ENCODE data around the gene MAGI1. TPM values are rescaled to one million over a fixed set of nuclear protein-coding genes. Genes with fewer than 3 reads are reported as not detected.
"Not testable (repeated sequence)": the region's sequence is repeated elsewhere in the genome, so short reads cannot be mapped to it uniquely, and the experiment has no call there.

MAGI1 gene
- total RNA-seq, 1 donor from 2014 or later, result 0.49 TPM

DNA sequence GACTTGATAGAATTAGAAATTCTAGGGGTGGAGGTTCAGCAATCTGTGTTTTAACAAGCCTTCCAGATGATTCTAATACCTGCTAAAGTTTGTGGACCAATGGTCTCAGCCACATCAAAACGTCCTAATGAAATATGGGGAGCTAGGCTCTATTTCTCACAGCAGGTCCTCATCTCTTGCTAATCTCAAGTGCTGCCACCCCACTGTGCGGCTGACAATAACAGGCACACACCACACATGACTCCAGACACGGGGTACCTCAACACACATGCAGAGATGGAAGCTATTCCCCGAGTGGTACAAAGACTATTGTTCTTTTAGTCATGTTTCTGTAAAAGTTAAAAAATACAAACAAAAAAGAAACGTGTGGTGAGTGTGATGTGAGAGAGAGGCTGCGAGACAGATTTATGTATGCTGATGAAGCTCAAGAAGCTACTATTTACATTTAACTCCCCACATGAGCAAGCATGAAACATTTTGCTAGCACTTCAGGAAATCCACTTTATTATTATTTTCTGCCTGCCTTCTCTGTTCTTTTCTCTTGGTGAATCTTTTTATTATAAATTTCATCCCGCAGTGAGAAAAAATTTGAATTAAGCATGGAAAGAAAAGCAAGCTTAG lies 405.6 kb downstream of the MAGI1 start:
- intact Hi-C loops (cut with micrococcal nuclease), result no loop called here

DNA sequence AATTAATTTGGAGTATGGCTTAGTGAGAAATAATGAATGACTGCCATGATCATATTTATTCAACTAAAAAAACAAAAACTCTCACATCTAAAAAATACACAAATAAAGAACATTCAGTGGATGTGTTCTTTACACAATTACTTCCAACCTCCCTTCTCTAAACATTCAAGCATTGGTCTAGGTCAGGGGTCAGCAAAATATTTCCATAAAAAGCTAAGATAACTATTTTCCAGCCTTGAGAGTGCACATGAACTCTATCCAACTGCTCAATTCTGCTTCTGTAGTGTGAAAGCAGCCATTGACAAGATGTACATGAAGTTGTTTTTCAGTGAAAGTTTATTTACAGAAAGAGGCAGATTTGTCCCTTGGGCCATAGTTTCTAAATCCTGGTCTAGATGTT lies 406.3 kb downstream of the MAGI1 start:
- intact Hi-C loops (cut with micrococcal nuclease), result no loop called here

DNA sequence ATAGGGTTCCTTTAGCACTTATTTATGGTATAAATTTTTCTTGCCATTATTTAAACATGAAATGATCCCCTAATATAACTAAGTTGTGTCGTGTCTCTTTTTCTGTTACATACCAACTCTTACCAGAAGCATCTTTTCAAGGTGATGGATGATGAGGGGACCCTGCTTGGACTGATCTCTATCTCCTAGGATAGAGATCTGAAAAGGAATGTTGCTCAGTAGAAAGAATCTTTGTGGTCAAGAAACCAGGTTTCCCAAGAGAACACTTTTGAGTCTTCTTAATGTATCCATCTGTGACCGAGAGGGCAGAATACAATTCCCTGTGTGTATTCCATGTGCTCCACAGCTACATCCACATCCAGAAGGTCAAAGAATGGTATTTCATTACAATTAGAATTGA lies 409.7 kb downstream of the MAGI1 start:
- intact Hi-C loops (cut with micrococcal nuclease), result no loop called here

DNA sequence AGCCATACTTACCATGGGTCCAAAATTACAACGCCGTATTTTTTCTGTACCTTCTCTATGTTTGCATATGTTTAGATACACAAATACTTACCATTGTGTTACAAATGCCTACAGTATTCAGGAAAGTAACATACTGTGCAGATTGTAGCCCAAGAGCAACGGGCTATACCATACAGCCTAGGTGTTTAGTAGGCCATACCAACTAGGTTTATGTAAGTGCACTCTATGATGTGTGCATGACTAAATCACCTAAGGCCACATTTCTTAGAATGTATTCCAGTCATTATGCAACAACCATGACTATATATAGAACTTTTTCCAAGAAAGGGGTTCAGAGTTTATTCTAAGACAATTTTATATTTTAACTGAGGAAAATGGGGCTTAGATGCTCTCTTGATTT lies 411.7 kb downstream of the MAGI1 start:
- intact Hi-C loops (cut with micrococcal nuclease), result no loop called here

DNA sequence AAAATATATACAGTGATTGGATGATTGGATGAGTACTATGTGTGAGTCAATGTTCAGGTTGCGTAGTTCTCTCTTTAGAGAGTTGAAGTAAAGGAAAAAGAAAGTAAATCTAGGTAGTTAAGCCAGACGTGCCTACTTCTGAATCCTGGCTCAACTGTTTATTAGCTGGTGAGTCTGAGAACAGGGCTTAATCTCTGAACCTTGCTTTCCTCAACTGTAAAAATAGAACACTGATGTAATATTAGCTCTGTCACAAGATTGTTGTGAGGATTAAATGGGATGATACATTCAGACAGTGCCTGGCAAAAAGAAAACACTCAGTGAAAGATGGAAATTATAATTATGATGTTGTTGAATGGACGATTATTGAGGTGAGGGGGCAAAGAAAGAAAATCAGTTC lies 413.4 kb downstream of the MAGI1 start:
- intact Hi-C loops (cut with micrococcal nuclease), result no loop called here

DNA sequence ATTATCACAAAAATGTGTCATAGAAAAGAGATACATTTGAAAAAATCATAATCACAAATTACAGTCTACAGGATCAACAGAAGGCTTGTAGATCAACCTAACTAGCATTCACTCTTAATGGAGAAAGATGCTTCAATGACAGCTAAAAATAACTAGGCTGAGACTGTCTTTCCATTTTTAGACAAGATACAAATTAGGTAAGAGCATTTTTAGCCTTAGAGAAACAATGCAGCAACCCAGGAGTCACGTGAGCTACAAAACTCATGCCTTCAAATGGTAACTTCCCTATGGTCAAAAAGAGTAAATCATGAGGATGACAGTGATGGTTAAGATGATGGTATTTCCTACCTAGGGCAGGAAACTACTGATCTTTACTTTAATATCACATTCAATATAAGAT lies 415.4 kb downstream of the MAGI1 start:
- intact Hi-C loops (cut with micrococcal nuclease), result no loop called here

DNA sequence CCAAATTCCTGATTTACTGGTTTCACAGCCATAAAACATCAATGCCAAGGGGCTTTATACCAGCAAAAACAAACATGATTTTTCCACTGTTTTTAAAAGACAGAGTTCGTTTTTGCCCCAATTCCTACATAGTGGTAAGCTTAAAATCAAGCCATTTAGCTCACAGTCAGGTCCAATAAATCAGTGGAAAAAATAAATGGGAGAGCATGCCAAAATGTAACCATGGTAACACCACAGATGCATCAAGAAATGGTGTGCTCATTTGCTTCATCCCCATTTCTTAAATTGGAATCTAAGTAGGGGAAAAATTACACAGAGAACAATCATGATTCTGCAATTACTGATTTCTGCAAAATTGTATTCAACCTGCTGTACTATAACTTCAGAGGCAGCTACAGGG lies 418.8 kb downstream of the MAGI1 start:
- intact Hi-C loops (cut with micrococcal nuclease), result no loop called here

DNA sequence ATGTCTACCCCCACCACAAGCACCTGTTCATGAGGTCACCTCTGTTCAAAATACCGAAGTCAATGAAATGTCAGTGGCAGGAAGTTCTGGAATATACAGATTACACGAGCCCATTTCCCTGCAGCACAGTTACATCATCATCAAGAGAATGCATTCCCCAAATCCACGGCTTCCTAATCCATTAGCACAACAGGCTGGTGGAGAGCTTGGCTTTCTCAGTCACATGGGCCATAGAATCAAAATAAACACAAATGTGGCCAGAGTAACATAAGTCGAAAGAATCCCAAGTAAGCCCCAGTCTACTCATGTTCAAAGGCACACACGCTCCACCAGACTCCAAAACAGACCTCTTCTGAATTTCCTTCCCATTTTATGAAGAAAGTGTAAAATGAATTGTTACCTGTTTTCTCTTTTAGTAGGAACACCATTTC lies 419.3 kb downstream of the MAGI1 start:
- intact Hi-C loops (cut with micrococcal nuclease), result no loop called here

DNA sequence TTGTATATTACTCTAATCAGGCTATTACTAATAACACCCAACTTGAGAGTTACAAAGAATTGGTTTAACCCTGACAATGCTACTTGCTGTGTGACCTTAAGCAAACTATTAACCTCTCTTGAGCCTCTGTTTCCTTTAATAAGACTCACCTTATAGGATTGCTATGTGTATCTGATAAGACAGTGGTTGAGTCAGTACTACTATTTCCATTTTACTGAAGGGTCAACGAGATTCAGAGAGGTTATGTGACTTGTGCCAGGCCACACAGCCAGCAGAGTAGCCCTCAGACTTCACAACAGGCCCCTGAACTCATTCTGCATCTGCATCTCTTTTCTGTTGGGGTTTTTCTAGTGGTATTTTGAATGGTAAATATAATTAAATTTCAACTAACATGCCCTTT lies 420.1 kb downstream of the MAGI1 start:
- intact Hi-C loops (cut with micrococcal nuclease), result no loop called here

DNA sequence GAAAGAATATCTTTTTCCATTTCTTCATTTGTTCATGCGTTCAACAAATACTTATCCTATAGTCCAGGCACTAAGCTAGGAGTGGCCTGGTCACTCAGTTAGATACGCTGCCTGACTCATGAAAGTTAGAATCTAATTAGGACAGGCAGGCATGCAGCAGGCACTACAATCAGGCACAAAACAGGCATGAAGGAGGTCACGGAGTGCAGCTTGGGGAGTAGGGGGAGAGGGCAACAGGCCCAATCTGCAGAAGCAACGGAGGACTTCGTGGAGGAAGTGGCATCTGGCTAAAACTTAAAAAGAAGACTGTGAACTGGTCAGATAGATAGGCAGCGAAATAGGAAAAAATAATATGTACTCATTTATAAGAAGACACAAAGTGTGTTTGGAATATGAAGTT lies 420.9 kb downstream of the MAGI1 start:
- intact Hi-C loops (cut with micrococcal nuclease), result no loop called here

DNA sequence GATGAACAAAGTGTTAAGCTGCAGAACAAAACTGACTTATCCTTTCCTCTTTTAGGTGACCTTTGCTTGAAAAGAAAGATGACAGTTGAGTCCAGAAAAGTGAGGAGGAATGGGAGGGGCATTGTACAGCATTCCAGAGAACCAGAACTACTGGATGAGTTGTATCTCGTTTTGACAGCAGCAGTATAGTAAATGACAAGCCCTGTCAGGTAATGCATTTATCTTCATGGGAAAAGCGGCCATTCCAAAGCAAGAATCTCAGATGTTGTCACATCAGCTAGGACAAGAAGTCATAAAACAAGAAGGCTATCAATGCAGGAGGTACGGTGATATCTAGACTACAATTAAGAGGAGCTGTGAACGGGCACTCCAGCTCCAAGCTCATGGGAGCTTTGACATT lies 421.5 kb downstream of the MAGI1 start:
- intact Hi-C loops (cut with micrococcal nuclease), result no loop called here

DNA sequence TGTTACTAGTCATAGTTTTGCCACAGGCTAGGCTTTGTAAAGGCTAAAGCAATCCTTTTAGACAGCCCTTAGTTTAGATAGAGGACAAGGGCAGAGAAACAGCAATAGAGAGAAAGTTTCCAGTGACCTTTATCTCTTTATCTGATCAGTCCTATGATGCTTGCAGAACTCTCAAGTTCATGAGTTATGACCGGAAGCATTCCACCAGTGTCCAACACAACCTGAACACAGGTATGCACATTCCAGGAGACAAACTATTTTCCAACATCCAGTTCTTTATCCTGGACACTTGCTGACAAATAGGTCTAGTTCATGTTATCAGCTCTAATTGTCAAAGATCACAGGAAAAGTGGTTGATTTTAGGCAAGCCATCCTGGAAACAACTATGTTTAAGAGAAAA lies 422.2 kb downstream of the MAGI1 start:
- intact Hi-C loops (cut with micrococcal nuclease), result no loop called here

DNA sequence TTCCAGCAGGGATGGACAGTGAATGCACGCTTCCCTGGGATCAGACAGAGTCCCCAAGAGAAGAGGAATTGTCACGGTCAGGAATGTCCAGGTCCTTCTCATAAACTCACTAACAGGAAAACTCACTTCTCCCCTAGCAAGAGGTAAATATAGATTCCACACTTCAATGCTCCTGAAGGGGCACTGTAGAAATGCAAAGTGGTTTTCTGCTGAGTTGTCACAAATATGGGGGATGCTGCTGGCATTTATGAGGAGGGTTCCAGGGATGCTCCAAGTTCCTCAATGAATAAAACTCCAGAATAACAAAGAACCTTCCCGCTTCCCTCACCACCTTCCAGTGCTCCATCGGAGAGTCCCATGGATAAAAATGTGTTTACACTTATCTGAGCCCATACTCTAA lies 423.4 kb downstream of the MAGI1 start:
- intact Hi-C loops (cut with micrococcal nuclease), result no loop called here

DNA sequence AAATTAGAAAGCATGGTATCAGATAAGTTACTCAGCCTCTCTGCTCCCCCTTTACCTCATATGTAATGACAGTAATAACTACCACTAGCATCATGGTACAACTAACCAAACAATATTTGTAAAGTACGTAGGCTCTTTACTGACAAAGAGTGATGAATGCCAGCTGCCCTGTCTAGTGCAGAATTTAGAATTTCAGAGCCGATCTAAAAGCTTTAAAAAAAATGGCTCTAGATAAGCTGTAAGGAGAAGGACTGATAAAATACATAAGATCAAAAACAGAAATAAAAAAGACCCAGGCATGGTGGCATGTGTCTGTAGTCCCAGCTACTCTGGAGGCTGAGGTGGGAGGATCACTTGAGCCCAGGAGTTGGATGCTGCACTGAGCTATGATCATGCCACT lies 424.1 kb downstream of the MAGI1 start:
- intact Hi-C loops (cut with micrococcal nuclease), result no loop called here

DNA sequence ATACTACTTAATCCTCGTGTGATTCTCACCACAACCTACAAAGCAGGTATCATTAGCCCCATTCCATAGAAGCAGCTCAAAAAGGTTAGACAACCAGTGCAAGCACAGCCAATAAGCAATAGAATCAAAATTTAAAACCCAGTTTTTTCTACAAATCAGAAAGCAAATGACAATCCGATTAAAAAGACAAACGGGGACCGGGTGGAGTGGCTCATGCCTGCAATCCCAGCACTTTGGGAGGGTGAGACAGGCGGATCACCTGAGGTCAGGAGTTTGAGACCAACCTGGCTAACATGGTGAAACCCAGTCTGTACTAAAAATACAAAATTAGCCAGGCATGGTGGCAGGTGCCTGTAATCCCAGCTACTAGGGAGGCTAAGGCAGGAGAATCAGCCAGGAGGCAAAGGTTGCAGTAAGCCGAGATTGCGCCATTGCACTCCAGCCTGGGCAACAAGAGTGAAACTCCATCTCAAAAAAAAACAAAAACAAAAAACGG lies 430.7 kb downstream of the MAGI1 start:
- intact Hi-C loops (cut with micrococcal nuclease), result not testable (repeated sequence)

DNA sequence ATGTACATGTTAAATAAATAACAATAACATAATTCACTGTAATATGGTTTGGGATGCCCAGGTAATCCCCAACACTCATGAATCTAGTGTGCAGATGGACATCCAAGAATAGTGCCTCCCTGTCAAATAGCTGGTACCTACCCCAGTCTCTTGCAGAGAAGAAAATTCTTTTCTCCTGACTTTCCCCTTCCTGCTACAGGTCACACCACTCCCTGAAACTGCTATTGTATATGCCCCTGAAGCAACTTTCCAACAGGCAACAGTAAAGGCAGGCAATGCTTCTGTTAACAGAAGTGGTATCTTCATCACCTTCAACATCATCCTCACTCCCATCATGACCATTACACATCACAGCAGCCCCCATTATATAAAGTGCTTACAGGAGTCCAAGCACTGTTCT lies 431.6 kb downstream of the MAGI1 start:
- intact Hi-C loops (cut with micrococcal nuclease), result no loop called here

DNA sequence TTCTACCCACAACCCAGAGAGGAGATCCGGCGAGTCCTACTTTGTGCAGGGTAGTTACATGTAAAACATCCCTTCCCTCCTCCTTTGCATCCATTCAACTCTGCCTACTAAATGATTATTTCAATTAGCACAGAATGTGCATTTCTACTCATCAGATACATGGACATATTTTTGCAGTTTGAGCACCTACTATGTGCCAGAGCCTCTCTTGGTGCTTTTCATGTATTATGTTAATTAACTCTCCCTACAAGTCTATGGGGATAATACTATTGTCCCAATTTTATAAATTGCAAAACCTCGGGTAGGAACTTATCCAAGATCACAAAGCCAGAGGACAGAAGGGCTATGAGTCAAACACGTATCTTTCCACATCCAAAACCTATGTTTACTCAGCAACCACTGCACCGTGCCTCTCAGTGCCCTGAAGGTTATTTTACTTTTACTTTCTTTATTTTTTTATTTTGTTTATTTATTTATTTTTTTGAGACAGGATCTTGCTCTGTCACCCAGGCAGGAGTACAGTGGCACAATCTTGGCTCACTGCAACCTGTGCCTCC lies 432.8 kb downstream of the MAGI1 start:
- intact Hi-C loops (cut with micrococcal nuclease), result no loop called here

DNA sequence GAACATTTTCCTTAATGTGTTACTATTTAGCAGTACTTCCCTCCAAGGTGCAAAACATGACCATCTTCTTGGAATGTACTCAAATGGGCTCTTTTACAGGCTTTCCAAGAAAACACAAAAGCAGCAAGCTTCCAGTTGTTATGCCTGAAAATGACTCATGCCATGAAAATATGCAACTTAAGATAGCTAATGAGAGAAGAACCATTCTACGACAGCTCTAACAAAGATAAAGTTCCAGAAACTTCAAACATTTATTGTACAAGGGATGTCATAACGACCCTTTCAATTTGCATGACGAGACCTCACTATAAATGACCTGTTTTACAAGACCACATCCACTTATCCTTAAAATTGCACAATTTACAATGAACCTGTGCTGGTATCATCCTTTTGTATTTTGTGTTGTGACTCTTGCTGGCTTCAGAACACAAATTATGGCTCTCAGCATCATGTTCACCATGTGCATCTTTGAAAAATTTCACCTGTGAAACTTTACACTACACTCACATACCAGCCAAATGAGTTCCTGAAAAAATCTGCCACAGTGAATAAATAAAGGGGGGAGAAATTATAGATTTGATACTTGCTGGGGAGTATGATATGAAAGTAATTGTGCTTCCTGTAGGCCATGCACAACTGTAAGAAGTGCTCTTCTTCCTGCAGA lies 433.7 kb downstream of the MAGI1 start:
- intact Hi-C loops (cut with micrococcal nuclease), result no loop called here

DNA sequence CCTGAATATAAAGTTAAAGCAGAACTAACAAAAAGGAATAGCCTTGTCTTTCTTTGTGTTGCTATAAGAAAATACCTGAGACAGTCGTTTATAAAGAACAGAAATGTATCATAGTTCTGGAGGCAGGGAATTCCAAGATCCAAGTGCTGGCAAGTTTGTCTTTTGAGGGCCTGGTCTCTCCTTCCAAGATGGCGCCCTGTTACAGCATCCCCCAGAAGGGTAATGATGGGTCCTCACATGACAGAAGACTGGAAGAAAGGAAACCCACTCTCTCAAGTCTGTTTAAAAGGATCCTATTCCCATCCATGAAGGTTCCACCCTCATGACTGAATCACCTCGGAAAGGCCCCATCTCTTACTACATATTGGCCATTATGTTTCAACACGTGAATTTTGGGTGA lies 435.1 kb downstream of the MAGI1 start:
- intact Hi-C loops (cut with micrococcal nuclease), result no loop called here

DNA sequence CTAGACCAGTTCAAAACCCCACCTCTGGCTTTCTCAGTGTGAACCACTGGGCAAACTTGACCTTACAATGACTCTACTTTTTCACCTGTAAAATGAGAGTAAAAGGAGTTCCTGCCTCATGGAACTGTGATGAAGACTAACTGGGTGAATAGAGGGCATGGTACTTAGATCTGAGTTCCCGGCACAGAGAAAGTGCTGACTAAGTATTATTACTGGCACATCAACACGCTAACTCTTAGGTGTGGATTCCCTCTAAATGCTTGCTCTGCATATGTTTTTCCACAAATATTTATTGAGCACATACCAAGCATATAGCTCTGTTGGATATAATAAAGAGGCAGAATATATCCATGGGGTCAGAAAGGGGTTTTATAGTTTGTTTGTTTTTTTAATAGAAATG lies 437.8 kb downstream of the MAGI1 start:
- intact Hi-C loops (cut with micrococcal nuclease), result no loop called here

DNA sequence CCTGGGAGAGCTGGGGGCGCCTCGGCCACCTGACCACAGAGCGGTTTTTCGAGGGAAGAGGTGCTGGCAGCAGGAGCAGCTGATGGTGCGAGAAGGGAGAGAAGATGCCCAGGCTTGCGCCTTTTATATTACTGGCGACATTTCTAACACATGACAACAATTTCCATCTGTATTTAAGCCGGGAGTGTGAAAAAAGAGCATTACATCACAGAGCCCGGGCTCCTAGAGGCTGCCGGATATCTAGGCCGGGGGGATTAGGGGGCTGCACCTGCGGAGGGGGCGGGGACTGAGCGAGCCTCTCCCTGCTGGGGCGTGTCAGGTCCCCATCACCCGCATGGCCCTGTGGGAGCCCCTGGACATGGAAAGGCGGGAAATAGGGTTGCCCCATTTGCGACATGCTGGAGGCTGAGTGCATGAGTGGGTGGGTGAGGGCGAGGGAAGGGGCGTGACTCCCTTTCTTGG lies 440.7 kb downstream of the MAGI1 start:
- intact Hi-C loops (cut with micrococcal nuclease), result no loop called here

DNA sequence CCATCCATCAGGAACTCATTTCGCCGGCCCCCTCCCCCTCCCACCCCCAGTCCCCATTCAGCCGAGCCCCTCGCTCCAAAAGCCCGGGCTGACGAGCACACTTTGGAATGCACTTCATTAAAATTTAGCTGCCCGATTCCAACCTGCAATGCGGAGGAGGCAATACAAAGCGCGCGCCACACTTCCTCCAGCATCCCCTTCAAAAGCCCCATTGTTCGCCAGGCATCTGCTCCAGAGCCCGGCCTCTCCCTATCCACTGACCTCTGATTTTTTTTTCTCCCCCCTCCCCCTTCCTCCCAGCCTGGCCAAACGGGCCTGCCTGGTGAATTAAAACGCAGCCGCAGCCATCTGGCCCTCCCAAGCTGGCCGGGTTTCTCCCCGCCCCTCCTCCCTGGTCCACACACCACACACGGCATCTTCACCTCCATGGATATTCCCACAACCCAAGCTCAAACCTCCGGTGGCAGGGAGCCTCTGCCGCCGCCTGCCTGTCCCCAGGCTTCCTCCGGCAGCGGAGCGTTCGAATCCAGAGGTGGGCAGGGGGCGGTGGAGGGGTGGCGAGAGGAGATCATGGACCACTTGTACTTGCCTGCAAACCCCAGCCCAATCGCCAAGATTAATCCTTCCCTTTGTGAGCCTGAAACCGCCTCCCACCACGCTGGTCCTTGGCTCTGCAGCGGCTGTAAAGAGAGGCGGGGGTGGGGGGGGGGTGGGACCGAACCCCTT lies 441.3 kb downstream of the MAGI1 start:
- intact Hi-C loops (cut with micrococcal nuclease), result no loop called here
